Liver (tissue), 9 donors: ENCODE data around the gene NKAIN2. TPM values are rescaled to one million over a fixed set of nuclear protein-coding genes. Genes with fewer than 3 reads are reported as not detected.

Experiments
- DNase-seq: peaks from one replicate; pipeline ENCODE4 v3.0.0-alpha.2; 2017; ENCODE audit warnings: low spot score
- H3K27ac ChIP-seq, 2 donors: one replicate each; pipeline ENCODE4 v1.7.0; 2013; ENCODE audit warnings: inconsistent platforms in 2 of 2, low read length in 2 of 2, control low read depth in 1 of 2, low read depth in 1 of 2, mild to moderate bottlenecking in 1 of 2
- H3K27me3 ChIP-seq, 4 donors: one replicate each; pipeline versions ENCODE4 v1.6.1 to v1.7.0; 2013; ENCODE audit warnings: low read length in 3 of 4, inconsistent platforms in 1 of 4, mild to moderate bottlenecking in 1 of 4, moderate library complexity in 1 of 4; ENCODE audit not compliant: control insufficient read depth in 4 of 4, insufficient read depth in 4 of 4
- H3K36me3 ChIP-seq, 4 donors: one replicate each; pipeline versions ENCODE4 v1.6.1 to v1.7.0; 2013; ENCODE audit warnings: low read length in 3 of 4, mild to moderate bottlenecking in 3 of 4, low read depth in 1 of 4, moderate library complexity in 1 of 4; ENCODE audit not compliant: control insufficient read depth in 4 of 4, insufficient read depth in 3 of 4
- H3K4me1 ChIP-seq, 4 donors: one replicate each; pipeline versions ENCODE4 v1.6.1 to v1.7.0; 2013; ENCODE audit warnings: low read length in 3 of 4, mild to moderate bottlenecking in 3 of 4, moderate library complexity in 1 of 4; ENCODE audit not compliant: control insufficient read depth in 4 of 4, insufficient read depth in 4 of 4
- H3K4me3 ChIP-seq, 3 donors: one replicate each; pipeline versions ENCODE4 v1.6.1 to v1.7.0; 2013; ENCODE audit warnings: low read length in 3 of 3, control low read depth in 1 of 3, low read depth in 1 of 3, mild to moderate bottlenecking in 1 of 3
- H3K9ac ChIP-seq, 2 donors: one replicate each; pipeline ENCODE4 v1.7.0; 2013; ENCODE audit warnings: low read length in 2 of 2, mild to moderate bottlenecking in 2 of 2, moderate library complexity in 2 of 2, control low read depth in 1 of 2, low read depth in 1 of 2
- H3K9me3 ChIP-seq, 4 donors: one replicate each; pipeline versions ENCODE4 v1.6.1 to v1.7.0; 2013; ENCODE audit warnings: low read length in 3 of 4; ENCODE audit not compliant: control insufficient read depth in 4 of 4
- ATF3 ChIP-seq: IDR thresholded peaks from 2 replicates; pipeline ENCODE4 v1.6.1; 2016; ENCODE audit warnings: antibody characterized with exemption
- EGR1 ChIP-seq, 2 donors: IDR thresholded peaks; 2 replicates each; pipeline ENCODE4 v1.6.1; 2016 to 2018; ENCODE audit warnings: antibody characterized with exemption in 2 of 2, low read depth in 2 of 2
- FOXA1 ChIP-seq: IDR thresholded peaks from 2 replicates; pipeline ENCODE4 v1.6.1; 2016; ENCODE audit warnings: antibody characterized with exemption
- FOXA2 ChIP-seq: IDR thresholded peaks from 2 replicates; pipeline ENCODE4 v1.6.1; 2016; ENCODE audit warnings: antibody characterized with exemption
- GABPA ChIP-seq, 2 donors: IDR thresholded peaks in 1 of 2; conservative IDR thresholded peaks in 1 of 2; 2 replicates each; pipeline ENCODE4 v1.6.1; 2016; ENCODE audit warnings: antibody characterized with exemption in 2 of 2, mild to moderate bottlenecking in 1 of 2, moderate library complexity in 1 of 2
- HNF4A ChIP-seq, 2 donors: conservative IDR thresholded peaks; 2 replicates each; pipeline ENCODE4 v1.6.1; 2016; ENCODE audit warnings: antibody characterized with exemption in 2 of 2, mild to moderate bottlenecking in 2 of 2
- HNF4G ChIP-seq: IDR thresholded peaks from 2 replicates; pipeline ENCODE4 v1.6.1; 2016; ENCODE audit warnings: antibody characterized with exemption
- JUND ChIP-seq, 2 donors: IDR thresholded peaks; 2 replicates each; pipeline ENCODE4 v1.6.1; 2016; ENCODE audit warnings: antibody characterized with exemption in 2 of 2
- MAX ChIP-seq: IDR thresholded peaks from 2 replicates; pipeline ENCODE4 v1.6.1; 2016; ENCODE audit warnings: antibody characterized with exemption
- NR2F2 ChIP-seq: IDR thresholded peaks from 2 replicates; pipeline ENCODE4 v1.6.1; 2016; ENCODE audit warnings: antibody characterized with exemption
- RAD21 ChIP-seq, 2 donors: IDR thresholded peaks; 2 replicates each; pipeline ENCODE4 v1.6.1; 2016; ENCODE audit warnings: antibody characterized with exemption in 2 of 2, mild to moderate bottlenecking in 2 of 2
- RXRA ChIP-seq, 2 donors: IDR thresholded peaks; 2 replicates each; pipeline ENCODE4 v1.6.1; 2017 to 2018; ENCODE audit warnings: antibody characterized with exemption in 2 of 2, mild to moderate bottlenecking in 1 of 2
- SP1 ChIP-seq: IDR thresholded peaks from 2 replicates; pipeline ENCODE4 v1.6.1; 2018; ENCODE audit warnings: antibody characterized with exemption, mild to moderate bottlenecking
- TAF1 ChIP-seq: conservative IDR thresholded peaks from 2 replicates; pipeline ENCODE4 v1.6.1; 2016; ENCODE audit warnings: antibody characterized with exemption, mild to moderate bottlenecking
- YY1 ChIP-seq: IDR thresholded peaks from 2 replicates; pipeline ENCODE4 v1.6.1; 2016; ENCODE audit warnings: antibody characterized with exemption, mild to moderate bottlenecking
- WGBS: extraction: QIAGEN DNeasy Blood & Tissue Kit; methylation state at CpG from one replicate; pipeline ENCODE4 v1.1.7; 2013; 5-methylcytosine and 5-hydroxymethylcytosine counted together
- polyA plus RNA-seq, 2 donors: library from polyadenylated mRNA; stranded (reverse) in 1 of 2; unstranded in 1 of 2; fragments of 200-250 nt in 1 of 2; fragments of >200 nt in 1 of 2; fragmentation: Nextera tagmentation in 1 of 2; extraction: Ambion mirVana in 1 of 2; gene quantifications; one replicate each; pipeline versions ENCODE4 v1.2.1 to v1.2.3, GENCODE V29; 2013 to 2015
- total RNA-seq, 2 donors: library from RNA; depleted of rRNA; stranded (reverse); fragments of >200 nt; gene quantifications; one replicate each; pipeline ENCODE4 v1.2.3, GENCODE V29; 2014
- TF ChIP-seq, protein P1 (sequence below): IDR thresholded peaks from 2 replicates; pipeline ENCODE4 v1.6.1; 2016; ENCODE audit warnings: antibody characterized with exemption
- TF ChIP-seq, protein P2 (sequence below): fragments of 150-350 bp; IDR thresholded peaks from 2 replicates; pipeline ENCODE4 v1.5.1; 2017; ENCODE audit warnings: improper control_type of control experiment, low read depth, low read length; ENCODE audit not compliant: missing input control
- TF ChIP-seq, protein P3 (sequence below): IDR thresholded peaks from 2 replicates; pipeline ENCODE4 v1.6.1; 2016; ENCODE audit warnings: antibody characterized with exemption, mild to moderate bottlenecking
- donor health status: healthy.
- donor health status: healthy.
- donor health status: healthy.
- donor health status: healthy.
- donor health status: healthy.

NKAIN2 gene
- total and polyA plus RNA-seq, 4 donors = 0.05 to 0.14 TPM; not detected in 2

GRCh38 chr6:124371974-124372475 is 568.4 kb downstream of the NKAIN2 start:
- Histone ChIP-seq H3K27me3 (no peaks in the 10 kb centered on the region), H3K36me3 (no peaks in the 10 kb centered on the region), H3K4me1 (no peaks in the 10 kb centered on the region), H3K9me3 (no peaks in the 10 kb centered on the region), H3K4me3 (no peak overlapping the region), H3K9ac (no peak overlapping the region), H3K27ac (no peak overlapping the region)
- DNase-seq = no peak
- no peak for TF ChIP-seq YY1
- no peak for TF ChIP-seq MAX
- 47% methylated on average over 2 of the region's 2 CpGs for WGBS

DNA sequence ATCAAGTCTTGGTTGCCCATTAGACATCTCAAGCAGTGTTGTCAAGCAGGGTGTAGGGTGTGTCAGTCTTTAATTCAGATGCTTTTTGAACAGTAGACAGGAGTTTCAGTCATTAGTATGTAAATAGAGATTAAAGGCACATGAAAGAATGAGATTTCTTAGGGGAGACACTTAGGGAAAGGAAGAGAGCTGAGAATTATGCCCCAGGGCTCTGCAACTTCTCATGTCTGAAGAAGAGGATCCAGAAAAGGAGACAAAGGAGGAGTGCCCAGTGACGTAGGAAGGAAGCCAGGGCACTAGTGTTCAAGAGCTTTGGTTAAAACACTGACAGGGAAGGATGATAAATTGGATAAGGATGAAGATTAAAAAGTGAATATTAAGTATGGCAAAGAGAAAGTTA is 569.7 kb downstream of the NKAIN2 start:
- DNase-seq = no peak
- Histone ChIP-seq H3K27me3 (no peaks in the 10 kb centered on the region), H3K4me1 (no peaks in the 10 kb centered on the region), H3K36me3 (no peaks in the 10 kb centered on the region), H3K9ac (no peak overlapping the region), H3K27ac (no peak overlapping the region), H3K4me3 (no peak overlapping the region), H3K9me3 (no peaks in the 10 kb centered on the region)
- TF ChIP-seq, protein P1, sequence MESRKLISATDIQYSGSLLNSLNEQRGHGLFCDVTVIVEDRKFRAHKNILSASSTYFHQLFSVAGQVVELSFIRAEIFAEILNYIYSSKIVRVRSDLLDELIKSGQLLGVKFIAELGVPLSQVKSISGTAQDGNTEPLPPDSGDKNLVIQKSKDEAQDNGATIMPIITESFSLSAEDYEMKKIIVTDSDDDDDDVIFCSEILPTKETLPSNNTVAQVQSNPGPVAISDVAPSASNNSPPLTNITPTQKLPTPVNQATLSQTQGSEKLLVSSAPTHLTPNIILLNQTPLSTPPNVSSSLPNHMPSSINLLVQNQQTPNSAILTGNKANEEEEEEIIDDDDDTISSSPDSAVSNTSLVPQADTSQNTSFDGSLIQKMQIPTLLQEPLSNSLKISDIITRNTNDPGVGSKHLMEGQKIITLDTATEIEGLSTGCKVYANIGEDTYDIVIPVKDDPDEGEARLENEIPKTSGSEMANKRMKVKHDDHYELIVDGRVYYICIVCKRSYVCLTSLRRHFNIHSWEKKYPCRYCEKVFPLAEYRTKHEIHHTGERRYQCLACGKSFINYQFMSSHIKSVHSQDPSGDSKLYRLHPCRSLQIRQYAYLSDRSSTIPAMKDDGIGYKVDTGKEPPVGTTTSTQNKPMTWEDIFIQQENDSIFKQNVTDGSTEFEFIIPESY = no peak
- TF ChIP-seq HNF4G = no peak
- TF ChIP-seq YY1 = no peak
- TF ChIP-seq FOXA2 = no peak
- TF ChIP-seq FOXA1 = no peak
- no peak for TF ChIP-seq RAD21 (IDR thresholded peaks at IDR 0.05)
- TF ChIP-seq GABPA (IDR thresholded peaks at IDR 0.05 in 1 of 2, conservative IDR thresholded peaks at IDR 0.05 in 1 of 2) = no peak
- no peak for TF ChIP-seq MAX
- TF ChIP-seq, protein P2, sequence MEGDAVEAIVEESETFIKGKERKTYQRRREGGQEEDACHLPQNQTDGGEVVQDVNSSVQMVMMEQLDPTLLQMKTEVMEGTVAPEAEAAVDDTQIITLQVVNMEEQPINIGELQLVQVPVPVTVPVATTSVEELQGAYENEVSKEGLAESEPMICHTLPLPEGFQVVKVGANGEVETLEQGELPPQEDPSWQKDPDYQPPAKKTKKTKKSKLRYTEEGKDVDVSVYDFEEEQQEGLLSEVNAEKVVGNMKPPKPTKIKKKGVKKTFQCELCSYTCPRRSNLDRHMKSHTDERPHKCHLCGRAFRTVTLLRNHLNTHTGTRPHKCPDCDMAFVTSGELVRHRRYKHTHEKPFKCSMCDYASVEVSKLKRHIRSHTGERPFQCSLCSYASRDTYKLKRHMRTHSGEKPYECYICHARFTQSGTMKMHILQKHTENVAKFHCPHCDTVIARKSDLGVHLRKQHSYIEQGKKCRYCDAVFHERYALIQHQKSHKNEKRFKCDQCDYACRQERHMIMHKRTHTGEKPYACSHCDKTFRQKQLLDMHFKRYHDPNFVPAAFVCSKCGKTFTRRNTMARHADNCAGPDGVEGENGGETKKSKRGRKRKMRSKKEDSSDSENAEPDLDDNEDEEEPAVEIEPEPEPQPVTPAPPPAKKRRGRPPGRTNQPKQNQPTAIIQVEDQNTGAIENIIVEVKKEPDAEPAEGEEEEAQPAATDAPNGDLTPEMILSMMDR = no peak
- no peak for TF ChIP-seq ATF3
- no peak for TF ChIP-seq JUND (IDR thresholded peaks at IDR 0.05)
- no peak for TF ChIP-seq SP1
- TF ChIP-seq HNF4A (conservative IDR thresholded peaks at IDR 0.05) = no peak
- no peak for TF ChIP-seq NR2F2
- no peak for TF ChIP-seq TAF1
- no peak for TF ChIP-seq RXRA (IDR thresholded peaks at IDR 0.05)
- TF ChIP-seq, protein P3, sequence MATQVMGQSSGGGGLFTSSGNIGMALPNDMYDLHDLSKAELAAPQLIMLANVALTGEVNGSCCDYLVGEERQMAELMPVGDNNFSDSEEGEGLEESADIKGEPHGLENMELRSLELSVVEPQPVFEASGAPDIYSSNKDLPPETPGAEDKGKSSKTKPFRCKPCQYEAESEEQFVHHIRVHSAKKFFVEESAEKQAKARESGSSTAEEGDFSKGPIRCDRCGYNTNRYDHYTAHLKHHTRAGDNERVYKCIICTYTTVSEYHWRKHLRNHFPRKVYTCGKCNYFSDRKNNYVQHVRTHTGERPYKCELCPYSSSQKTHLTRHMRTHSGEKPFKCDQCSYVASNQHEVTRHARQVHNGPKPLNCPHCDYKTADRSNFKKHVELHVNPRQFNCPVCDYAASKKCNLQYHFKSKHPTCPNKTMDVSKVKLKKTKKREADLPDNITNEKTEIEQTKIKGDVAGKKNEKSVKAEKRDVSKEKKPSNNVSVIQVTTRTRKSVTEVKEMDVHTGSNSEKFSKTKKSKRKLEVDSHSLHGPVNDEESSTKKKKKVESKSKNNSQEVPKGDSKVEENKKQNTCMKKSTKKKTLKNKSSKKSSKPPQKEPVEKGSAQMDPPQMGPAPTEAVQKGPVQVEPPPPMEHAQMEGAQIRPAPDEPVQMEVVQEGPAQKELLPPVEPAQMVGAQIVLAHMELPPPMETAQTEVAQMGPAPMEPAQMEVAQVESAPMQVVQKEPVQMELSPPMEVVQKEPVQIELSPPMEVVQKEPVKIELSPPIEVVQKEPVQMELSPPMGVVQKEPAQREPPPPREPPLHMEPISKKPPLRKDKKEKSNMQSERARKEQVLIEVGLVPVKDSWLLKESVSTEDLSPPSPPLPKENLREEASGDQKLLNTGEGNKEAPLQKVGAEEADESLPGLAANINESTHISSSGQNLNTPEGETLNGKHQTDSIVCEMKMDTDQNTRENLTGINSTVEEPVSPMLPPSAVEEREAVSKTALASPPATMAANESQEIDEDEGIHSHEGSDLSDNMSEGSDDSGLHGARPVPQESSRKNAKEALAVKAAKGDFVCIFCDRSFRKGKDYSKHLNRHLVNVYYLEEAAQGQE = no peak
- no peak for TF ChIP-seq EGR1 (IDR thresholded peaks at IDR 0.05; ENCODE audit: low read depth in 2 of 2)
- 59% methylated on average over 1 of the region's 1 CpG for WGBS
